GM18909 (cell line): Measurements from ENCODE around the gene JUND.

Experiments used
- ATAC-seq: cut with Tn5 transposase; IDR thresholded peaks from one replicate; pipeline ENCODE4 v1.9.1; 2021; ENCODE audit warnings: mild to moderate bottlenecking; ENCODE audit not compliant: unreplicated experiment, poor library complexity

JUND gene

DNA sequence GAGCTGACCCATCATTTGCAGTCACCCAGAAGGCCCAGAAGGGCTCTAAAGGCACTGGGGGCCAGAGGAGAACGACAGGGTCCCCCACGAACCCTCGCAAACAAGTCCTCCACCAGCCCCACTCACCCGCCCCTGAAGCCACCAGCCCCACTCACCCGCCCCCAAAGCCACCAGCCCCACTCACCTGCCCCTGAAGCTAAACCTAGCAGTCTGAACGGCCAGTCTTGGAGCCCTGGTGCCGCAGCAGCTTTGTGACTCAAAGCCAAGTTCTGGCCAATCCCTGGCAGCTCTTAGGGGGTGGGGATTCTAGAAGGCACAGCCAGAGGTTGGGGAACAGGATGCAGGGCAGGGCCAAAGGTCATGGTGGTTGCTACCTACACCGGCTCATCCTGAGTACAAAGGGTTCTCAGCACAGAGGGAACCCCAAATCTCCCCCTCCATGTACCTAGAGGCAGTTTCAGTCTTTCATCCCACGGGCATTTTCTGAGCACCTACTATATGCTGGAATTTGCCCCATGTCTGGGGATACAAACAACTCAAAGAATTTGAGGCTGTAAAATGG, 7.1 kb downstream of the JUND start, which contains the start of gene IQCN:
Gene IQCN, minus strand, starts transcription at position 234 of the 562 bp plus-strand sequence. CDS start 4,974 bp downstream, outside the sequence.
- ATAC-seq: no peak

DNA sequence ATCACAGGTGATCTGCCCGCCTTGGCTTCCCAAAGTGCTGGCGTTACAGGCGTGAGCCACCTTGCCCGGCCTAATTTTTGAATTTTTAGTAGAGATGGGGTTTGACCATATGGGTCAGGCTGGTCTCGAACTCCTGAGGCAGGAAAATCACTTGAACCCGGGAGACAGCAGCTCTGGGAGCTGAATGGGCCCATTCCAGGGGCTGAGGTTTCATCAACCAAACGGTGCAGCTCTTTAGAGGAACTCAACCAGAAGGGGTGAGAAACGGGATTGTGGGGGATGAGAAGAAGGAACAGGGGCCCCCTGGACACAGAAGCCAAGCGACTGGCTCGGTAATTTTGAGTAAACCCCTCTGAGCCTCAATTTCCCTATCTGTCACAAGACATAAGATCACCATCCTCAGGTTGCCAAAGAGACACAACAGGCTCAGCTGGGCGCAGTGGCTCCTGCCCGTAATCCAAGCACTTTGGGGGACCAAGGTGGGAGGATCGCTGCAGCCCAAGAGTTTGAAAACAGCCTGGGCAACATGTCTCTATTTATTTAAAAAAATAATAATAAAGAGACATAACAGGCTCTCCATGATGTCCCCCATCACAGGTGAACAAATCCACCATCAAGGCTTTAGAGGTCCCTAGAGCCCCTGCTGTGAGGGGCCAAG, 7.7 kb downstream of the JUND start:
- no peak for ATAC-seq

DNA sequence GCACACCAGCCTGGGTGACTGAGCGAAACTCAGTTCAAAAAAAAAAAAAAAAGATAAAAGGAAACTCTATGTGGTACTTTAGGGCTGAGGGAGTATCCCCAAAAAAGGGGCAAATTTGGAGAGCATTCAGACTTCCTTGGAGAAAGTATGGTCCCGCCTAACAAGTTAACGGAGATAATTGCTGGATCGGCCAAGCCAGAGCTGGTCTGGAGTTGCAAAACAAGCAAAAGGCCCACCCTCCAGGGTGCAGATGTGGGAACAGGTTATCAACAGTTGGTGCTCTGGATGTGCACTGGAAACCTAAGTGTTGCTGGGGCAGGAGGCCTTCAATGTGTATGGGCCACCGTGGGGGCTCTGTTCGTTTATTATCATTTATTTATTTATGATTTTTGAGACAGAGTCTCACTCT, 10.0 kb downstream of the JUND start:
- ATAC-seq: no peak

DNA sequence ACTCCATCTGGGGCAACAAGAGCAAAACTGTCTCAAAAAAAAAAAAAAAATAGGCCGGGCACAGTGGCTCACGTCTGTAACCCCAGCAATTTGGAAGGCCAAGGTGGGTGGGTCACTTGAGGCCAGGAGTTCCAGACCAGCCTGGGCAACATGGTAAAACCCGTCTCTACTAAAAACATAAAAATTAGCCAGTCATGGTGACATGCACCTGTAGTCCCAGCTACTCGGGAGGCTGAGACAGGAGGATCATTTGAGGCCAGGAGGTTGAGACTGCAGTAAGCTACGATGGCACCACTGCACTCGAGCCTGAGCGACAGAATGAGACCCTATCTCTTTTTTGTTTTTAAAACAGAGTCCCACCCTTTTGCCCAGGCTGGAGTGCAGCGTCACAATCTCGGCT, 11.1 kb downstream of the JUND start:
- ATAC-seq: no peak

DNA sequence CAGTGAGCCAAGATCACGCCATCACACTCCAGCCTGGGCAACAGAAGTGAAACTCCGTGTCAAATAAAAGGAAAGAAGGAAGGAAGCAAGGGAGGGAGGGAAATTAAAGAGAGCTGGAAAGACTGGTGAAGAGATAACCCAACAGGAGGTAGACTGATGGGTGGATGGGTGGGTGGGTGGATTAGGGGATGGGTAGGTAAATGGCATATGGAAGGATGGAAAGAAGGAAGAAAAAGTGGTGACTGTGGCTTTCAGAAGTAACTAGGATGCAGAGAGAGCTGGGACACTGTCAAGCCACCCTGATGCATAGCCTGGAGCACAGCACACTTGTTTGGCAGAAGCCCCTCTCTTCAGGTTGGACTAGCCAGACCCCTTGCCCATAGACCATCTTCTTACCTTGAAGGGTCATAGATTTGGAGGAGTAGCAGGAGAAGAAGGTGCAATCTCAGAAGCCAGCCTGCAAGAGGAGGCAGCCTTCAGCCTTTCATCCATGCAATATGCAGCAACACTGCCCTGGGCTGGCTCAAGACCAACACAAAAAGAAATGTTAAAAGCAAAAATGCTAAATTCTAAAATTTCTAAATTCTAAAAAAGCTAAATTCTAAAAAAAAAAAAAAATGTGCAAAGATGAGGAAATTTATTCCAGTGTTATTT, 12.2 kb downstream of the JUND start:
- no peak for ATAC-seq

DNA sequence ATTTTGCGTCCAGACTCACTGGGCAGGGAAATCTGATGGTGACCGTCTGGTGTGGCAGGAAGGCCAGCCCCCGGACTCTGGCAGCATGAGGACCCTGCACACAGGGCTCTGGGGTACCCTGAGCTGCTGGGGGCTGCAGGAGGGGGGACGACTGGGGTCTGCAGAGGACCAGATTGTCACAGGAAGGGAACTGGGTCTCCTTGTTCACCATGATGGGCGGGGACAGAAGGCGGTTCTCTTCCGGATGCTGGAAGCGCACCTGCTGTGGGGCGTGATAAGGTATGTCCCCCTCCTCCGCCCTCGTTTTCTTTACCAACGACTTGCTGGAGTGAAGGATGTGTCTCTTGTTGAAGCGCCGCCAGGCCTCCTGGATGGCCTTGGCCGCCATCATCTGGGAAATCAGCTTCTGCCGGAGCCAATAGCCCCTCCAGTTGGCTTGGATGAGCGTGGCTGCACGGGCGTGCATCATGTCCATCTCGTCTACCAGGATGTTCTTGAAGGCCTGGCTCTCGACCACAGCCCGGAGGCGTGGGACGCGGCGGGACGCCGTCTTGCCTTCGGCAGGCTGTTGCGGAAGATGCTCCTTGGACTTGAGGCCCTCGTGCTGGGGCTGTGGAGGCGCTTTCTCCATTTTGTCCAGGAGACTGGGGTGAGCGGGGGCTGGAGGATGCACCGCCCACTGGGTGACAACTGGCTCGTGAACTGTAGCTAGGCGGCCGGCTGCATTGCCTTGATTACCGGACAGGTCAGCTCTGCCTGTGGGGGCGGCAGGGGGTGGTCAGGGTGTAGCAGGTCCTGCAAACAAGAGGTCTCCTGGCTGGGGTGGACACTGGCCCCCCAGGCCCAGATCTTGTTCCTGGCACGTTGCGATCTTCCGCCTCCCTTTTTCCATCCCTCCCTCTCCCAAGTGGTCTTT, 14.4 kb downstream of the JUND start:
- no peak for ATAC-seq

DNA sequence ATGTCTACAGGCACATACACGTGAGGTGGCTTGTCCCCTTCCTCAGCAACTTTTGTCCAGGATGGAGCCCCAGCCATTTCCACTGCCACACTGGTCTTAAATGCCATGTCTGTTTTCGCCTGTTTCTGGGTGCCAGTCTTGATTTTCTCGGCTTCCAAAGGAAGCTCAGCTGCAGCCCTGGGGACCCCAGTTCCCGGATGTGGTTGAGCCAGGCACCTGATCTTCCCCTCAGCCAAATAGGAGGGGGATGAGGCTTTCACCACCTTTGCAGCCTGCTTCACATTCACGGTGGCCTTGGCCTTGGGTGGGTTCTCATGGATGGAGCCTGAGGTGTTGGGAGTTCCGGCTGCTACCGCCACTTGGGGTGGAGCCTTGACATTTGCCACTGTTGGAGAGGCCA, 15.8 kb downstream of the JUND start:
- no peak for ATAC-seq

DNA sequence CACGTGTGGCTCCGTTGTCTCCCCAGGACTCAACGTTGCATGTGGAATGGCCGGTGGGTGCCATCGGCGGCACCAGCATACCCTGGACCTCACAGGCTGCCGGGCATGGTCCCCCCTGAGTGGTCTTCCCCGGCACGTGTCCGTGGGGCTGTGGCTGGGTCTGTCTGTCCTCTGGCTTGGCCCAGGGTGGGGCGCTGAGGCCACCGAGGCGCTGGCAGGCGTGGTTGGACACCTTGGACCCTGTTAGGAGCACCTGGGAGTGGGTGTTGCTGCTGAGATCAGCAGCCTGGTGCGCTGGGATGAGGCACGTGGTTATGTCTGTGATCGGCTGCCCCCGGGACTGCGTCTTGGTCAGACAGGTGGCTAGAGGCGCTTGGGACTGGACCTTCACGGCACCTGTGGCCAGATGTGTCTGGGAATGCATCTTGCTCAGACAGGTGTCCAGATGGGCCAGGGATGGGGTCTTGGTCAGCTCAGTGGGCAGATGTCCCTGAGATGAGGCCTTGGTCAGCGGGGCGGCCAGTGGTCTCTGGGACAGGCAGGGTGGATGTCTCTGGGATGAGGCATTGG, 16.4 kb downstream of the JUND start:
- ATAC-seq: no peak

DNA sequence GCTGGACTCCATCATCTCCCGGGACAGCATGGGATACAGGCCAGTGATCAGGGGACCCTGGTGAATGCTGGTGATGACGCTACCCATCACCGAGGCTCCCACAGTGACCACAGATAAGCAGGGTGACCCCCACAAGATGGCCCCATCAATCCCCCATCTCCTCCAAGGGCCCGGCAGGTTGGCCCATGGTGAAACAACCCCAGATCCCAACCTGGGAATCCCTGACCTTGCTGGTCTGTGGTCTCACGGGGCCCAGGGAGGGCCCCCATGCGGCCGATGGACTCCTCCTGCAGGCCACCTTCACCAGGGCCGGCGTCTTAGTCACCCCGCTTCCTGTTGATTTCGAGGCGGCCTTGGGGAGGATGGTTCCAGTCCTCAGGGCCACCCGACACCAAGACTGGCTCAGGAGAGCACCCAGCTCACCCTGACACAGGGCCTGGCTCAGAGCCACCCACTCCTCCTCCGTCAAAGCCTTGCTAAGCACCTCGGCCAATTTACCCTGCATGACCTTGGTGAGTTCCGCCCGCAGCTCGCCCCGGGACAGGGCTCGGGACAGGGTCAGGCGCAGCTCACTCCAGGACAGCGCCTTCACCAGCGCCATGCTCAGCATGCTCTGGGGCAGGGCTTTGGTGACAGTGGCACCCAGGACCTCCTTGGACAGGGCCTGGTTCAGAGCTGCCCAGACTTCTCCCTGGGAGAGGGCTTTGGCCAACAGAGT, 17.1 kb downstream of the JUND start:
- no peak for ATAC-seq

DNA sequence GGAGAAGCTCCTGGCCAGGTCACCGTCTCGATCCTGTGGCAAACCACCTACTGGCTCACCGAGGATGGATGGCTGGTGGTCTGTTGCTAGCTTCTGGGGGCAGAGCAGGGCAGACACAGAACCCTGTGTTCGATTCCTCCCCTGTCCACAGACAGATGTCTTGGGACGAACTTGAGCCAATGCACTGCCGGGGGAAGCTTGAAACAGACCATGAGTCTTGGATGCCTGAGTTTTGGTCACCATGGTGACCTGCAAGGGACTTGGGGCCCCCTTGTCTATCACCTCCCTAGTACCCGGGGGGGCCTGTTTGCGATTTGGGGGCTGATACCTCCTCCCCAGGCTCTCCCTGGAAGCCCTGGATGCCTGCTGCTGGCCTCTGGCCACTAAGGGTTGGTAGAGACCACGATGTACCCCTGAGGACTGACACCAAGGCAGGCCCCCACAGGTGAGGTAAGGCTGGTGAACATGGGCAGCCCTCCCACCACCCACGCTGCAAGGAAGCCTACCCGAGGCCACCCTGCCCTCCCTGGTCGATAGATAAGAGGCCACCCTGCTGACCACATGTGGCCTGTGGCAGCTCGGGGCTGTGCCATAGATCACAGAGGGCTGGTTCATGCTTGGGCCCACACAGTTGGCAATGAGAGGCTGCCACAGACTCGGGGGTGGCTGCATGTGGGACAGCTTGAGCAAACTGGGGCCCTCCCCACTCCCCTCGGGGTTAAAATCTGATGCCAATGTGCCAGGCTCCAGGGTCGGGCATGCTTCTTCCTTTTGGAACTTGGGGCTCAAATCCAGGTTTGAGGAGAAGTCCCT, 17.9 kb downstream of the JUND start:
- no peak for ATAC-seq

DNA sequence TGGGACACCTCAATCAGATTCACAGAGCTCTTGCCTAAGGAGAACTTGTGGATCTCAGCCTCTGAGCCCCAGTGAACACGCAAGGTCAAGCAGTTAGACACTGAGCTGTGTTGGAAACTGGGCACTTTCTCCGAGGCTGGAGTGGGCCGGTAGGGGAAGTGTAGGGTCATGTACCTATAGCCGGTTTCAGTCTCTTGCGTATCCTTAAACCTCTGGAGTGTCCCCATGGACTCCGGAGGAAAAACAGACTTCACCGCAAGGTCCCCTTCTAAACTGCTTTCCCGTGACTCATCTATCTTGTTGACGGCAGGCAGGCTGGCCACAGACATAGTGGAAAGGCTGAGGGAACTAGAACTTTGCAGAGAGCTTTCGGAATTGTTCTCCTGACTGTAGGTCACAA, 18.5 kb downstream of the JUND start:
- no peak for ATAC-seq

DNA sequence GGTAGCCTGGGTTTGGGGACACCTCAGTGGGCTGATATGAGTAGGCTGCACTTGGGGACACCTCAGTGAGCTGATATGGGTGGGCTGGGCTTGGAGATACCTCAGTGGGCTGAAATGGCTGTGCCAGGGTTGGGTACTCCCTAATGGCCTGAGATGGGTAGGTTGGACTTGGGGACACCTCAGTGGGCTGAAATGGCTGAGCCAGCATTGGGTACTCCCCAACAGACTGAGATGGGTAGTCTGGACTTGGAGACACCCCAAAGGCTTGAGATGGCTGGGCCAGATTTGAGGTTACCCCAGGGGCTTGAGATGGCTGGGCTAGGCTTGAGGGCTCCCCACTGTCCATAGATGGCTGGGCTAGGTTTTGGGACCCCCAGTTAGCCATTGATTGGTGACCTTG, 19.3 kb downstream of the JUND start:
- ATAC-seq: no peak

DNA sequence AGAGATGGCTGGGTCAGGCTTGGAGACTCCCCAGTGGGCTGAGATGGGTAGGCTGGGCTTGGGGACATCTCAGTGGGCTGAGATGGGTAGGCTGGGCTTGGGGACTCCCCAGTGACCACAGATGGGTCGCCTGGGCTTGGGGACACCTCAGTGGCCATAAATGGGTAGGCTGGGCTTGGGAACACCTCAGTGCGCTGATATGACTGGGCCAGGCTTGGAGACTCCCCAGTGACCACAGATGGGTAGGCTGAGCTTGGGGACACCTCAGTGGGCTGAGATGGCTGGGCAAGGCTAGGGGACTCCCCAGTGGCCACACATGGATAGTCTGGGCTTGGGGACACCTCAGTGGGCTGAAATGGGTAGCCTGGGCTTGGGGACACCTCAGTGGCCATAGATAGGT, 19.9 kb downstream of the JUND start:
- ATAC-seq: no peak

DNA sequence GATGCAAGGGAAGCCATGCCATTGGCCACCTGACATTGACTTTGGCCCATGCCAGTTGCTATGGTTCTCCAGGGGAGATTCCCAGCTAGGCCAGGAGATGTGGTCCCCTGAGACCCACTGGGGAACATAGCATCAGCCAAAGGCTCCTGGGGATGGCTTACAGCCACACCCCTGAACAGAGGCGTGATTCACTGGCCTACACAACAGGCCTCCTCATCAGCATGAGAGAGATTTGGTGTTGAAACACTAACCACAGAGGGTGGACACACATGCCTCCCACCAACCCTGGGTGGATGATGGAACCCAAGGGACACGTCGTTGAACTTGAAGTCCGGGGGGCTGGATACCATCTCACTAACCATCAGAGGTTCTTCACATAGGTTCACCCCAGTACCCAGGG, 21.5 kb downstream of the JUND start:
- no peak for ATAC-seq

DNA sequence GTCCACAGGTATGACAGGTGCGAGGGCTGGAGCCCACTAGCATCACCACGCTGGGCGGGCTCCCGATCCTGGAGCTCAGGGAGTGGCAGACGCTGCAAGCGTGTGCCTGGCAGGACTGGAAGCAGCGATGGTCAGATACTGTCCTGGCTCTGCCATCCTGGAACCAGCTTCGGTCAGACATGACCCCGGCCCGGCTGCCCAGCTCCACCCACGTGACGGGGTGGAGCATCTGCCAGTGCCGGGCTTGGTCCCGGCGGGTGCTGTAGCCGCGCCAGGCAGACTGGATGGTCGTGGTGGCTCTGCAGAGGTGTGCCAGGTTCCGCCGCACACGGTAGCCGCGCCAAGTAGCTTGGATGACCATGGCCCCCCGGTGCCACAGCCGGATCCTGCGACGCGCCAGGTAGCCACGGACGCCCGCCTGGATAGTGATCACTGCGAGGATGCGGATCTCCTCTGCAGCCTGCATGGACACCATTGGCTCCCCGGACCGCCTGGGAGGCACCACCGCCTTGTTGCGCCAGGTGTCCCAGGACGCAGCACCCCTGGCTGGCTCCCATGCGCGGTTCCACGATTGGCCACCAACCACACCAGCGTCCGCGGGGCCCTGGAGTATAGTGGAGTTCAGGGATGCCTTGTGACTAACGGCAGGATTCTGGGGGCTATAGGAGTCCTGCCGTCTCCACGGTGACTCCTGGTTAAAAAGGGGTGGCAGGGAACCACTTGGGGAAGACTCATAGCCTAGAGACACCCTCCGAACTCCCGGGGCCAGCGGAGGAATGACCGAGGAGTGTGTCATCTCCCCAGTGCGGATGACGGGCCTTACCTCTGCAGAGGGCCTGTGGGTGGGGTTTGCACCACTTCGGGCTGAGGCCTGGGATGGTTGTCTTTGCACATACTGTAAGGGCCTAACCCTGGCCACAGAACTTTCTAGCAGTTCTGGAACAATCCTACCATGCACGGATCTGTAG, 23.6 kb downstream of the JUND start:
- ATAC-seq: no peak

DNA sequence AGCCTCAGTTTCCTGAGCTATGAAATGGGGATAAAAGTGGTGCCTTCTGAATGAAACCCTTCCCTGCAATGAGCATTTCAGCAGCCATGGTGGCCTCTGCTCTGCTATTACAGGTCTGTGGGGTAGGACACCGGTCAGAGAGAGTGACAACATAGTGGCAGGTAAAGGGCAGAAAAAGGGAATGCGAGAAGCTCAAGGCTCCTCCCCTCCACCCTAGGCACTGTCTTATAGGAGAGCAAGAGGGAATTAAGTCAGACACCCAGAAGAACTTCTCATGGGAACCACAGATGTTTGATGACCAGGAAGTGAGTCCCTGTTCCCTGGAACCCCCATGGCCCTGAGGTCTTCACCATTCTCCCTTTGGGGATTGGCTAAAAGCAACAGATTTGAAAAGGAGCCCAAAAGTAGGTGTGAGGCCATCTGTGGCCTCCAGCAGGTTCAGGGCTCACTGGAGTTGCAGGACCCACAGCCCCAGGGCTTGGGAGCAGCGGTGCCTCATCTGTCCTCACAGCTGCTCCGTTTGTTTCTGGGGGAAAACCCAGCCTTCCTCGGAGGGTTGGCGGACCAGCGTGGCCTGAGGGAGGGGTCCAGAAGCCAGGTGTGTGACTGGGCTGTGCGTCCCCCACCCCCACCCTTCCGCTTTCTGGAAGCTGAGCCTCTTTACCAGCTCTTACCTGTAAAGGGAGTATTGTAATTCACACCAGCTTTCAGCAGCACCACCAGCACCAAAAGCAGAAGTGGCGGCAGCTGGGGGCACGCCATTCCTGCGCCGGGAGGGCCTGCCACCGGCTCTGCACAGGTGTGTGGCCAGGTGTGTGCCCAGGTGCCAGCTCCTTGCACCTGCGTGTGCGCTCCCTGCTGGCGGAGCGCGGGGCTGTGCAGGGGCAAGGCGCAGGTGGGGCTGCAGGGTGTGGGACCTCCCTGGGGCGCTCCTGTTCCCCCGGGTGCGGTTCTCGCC, 26.6 kb downstream of the JUND start:
- ATAC-seq: no peak

DNA sequence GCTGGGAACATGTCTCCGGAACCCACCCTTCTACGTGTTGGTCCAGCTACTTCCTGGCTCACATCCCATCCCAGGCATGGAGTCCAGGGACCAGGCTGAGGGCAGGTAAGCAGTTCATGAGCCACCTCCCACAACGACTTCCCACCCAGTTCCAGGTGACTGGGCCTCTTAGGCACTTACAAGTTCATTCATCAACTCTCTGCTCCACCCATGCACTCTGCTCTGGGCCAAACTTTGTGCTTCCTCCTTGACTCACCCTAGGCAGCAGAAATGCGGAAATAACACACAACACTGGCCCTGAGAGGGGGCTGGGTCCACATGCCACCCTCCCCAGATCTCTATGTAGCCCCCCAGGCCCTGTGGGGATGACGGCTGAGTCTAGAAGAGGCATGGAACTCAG, 27.7 kb downstream of the JUND start:
- ATAC-seq: no peak
